Epithelial cell of proximal tubule (primary cell): ENCODE data around the gene FAM13A. TPM values are rescaled to one million over a fixed set of nuclear protein-coding genes. Genes with fewer than 3 reads are reported as not detected.

Source experiments
- DNase-seq: peaks from one replicate; pipeline ENCODE4 v3.0.0-alpha.2; 2011; ENCODE audit warnings: low read depth
- H3K4me3 ChIP-seq: 2 replicates; pipeline ENCODE4 v1.5.1; 2011; ENCODE audit warnings: low read depth, mild to moderate bottlenecking, low read length
- CTCF ChIP-seq: conservative IDR thresholded peaks from 2 replicates; pipeline ENCODE4 v1.5.1; 2012; ENCODE audit warnings: low read depth, mild to moderate bottlenecking, low read length
- total RNA-seq: library from RNA; depleted of rRNA; stranded (reverse); fragments of >200 nt; gene quantifications from 2 replicates; pipeline ENCODE4 v1.2.3, GENCODE V29; 2015

The FAM13A gene
- total RNA-seq, 1 donor from 2014 or later = 3.0 TPM

- H3K4me3 ChIP-seq = no peak overlapping the region
- DNase-seq = no peak
- TF ChIP-seq CTCF = no peak
Observed at GRCh38 chr4:88975958-88976774, 80.8 kb downstream of the FAM13A start.

GRCh38 chr4:88971536-88971935 lies 85.4 kb downstream of the FAM13A start:
- no peak overlapping the region for H3K4me3 ChIP-seq
- DNase-seq = no peak
- TF ChIP-seq CTCF = no peak

GRCh38 chr4:88969746-88970145 lies 87.2 kb downstream of the FAM13A start:
- DNase-seq = no peak
- no peak overlapping the region for H3K4me3 ChIP-seq
- no peak for TF ChIP-seq CTCF

GRCh38 chr4:88969271-88969670 lies 87.7 kb downstream of the FAM13A start:
- DNase-seq = no peak
- H3K4me3 ChIP-seq = no peak overlapping the region
- TF ChIP-seq CTCF = no peak

- H3K4me3 ChIP-seq = no peak overlapping the region
- no peak for TF ChIP-seq CTCF
- no peak for DNase-seq
Observed at GRCh38 chr4:88967883-88968331, 89.1 kb downstream of the FAM13A start.

- DNase-seq = no peak
- TF ChIP-seq CTCF = no peak
- H3K4me3 ChIP-seq = no peak overlapping the region
Observed at GRCh38 chr4:88965053-88965452, 91.9 kb downstream of the FAM13A start.

GRCh38 chr4:88964450-88964849 lies 92.5 kb downstream of the FAM13A start:
- no peak overlapping the region for H3K4me3 ChIP-seq
- no peak for TF ChIP-seq CTCF
- peak; percentile 48 for DNase-seq
